ENCODE results near the gene NUP153. TPM values are rescaled to one million over a fixed set of nuclear protein-coding genes. Genes with fewer than 3 reads are reported as not detected.

The NUP153 gene
- total and polyA plus RNA-seq, 12 donors: 5.3 to 30.5 (median 25.4) TPM

DNA sequence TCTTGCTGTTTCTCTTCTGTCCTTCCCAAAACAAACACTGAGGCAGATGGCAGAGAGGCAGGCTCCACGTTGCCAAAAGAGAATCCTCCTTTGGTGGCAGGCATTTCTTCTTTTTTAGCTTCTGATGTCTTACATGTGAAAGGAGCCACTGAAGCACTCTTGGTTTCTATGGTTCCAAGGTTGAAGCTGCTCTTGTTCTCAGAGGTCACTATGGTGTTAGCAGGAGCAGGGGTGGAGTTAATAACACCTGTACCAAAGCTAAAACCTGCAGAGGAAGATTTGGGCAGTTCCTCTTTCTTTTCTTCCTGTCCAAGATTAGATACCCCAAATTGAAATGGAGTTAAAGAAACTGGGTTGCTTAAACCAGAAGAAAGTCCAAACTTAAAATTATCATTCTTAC lies 77.9 kb downstream of the NUP153 start:
- H3K4me3 ChIP-seq: no peak overlapping the region
- H3K4me1 ChIP-seq: peaks cover 0 to 51% (median 23%) of the 10 kb centered on the region in 9 donors
- TF ChIP-seq, protein P1, sequence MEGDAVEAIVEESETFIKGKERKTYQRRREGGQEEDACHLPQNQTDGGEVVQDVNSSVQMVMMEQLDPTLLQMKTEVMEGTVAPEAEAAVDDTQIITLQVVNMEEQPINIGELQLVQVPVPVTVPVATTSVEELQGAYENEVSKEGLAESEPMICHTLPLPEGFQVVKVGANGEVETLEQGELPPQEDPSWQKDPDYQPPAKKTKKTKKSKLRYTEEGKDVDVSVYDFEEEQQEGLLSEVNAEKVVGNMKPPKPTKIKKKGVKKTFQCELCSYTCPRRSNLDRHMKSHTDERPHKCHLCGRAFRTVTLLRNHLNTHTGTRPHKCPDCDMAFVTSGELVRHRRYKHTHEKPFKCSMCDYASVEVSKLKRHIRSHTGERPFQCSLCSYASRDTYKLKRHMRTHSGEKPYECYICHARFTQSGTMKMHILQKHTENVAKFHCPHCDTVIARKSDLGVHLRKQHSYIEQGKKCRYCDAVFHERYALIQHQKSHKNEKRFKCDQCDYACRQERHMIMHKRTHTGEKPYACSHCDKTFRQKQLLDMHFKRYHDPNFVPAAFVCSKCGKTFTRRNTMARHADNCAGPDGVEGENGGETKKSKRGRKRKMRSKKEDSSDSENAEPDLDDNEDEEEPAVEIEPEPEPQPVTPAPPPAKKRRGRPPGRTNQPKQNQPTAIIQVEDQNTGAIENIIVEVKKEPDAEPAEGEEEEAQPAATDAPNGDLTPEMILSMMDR (IDR thresholded peaks at IDR 0.05): no peak
- WGBS, 2 donors: 58 to 67% methylated on average over 1 of the region's 1 CpG
- H3K36me3 ChIP-seq: peaks cover 0 to 96% (median 23%) of the 10 kb centered on the region in 9 donors
- no peak overlapping the region for H3K27ac ChIP-seq
- no peaks in the 10 kb centered on the region for H3K27me3 ChIP-seq
- intact Hi-C loops (cut with DNase I): no loop called here
- no peaks in the 10 kb centered on the region for H3K9me3 ChIP-seq
- DNase-seq: no peak
- ATAC-seq: no peak

DNA sequence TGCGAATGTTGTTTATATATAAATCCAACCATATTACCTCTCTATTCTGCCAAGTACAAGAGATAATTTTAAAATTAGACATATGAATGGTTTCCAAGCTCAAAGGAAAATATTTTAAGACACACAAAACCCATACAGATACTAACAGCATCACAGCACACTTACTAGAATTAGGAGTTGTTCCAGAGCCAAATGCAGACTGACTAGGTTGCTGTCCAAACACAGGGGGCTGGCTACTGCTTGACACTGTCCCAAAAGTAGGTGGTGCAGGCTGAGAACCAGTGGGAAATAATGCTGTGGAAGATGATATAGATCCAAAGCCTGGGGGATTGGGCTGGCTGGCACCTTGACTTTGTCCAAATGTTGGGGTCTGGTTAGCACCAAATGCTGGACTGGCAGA lies 82.3 kb downstream of the NUP153 start:
- peaks cover 0 to 31% (median 12%) of the 10 kb centered on the region in 9 donors for H3K4me1 ChIP-seq
- intact Hi-C loops (cut with DNase I): loop anchor here in 1 of 10 donors (5.0 kb wide), 1 partner anchor 78 kb away; no protein-coding TSS in a partner anchor
- no peaks in the 10 kb centered on the region for H3K9me3 ChIP-seq
- peaks cover 0 to 98% (median 26%) of the 10 kb centered on the region in 9 donors for H3K36me3 ChIP-seq
- peak in 7 of 8 donors; percentile 55 to 88 (median 73) for ATAC-seq
- H3K27me3 ChIP-seq: no peaks in the 10 kb centered on the region
- no peak for DNase-seq
- peak overlapping the region in 4 of 10 donors; percentile 10 to 31 (median 30) for H3K27ac ChIP-seq
- TF ChIP-seq, protein P1 (IDR thresholded peaks at IDR 0.05): no peak
- WGBS, 2 donors: 40 to 74% methylated on average over 1 of the region's 1 CpG
- no peak overlapping the region for H3K4me3 ChIP-seq

DNA sequence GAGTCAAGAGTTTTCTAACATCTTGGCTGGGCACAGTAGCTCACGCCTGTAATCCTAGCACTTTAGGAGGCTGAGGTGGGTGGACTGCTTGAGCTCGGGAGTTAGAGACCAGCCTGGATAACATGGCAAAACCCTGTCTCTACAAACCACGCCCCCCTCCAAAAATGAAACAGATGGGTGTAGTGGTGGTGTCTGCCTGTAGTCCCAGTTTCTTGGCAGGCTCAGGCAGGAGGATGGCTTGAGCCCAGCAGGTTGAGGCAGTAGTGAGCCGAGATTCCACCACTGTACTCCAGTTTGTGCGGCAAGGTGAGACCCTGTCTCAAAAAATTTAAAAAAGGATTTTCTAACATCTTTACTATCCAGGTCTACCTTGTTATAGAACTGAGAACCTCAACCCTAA lies 84.6 kb downstream of the NUP153 start:
- H3K4me1 ChIP-seq: peaks cover 0 to 18% (median 4%) of the 10 kb centered on the region in 9 donors
- TF ChIP-seq, protein P1 (IDR thresholded peaks at IDR 0.05): no peak
- DNase-seq (peak in 1 of 2 donors; percentile 24), ATAC-seq (peak in 7 of 8 donors; percentile 39 to 77 (median 59))
- no peak overlapping the region for H3K4me3 ChIP-seq
- no peaks in the 10 kb centered on the region for H3K9me3 ChIP-seq
- peak overlapping the region in 1 of 10 donors; percentile 16 for H3K27ac ChIP-seq
- peaks cover 0 to 98% (median 24%) of the 10 kb centered on the region in 9 donors for H3K36me3 ChIP-seq
- H3K27me3 ChIP-seq: no peaks in the 10 kb centered on the region
- intact Hi-C loops (cut with DNase I): loop anchor here in 1 of 10 donors (5.0 kb wide), 1 partner anchor 80 kb away; no protein-coding TSS in a partner anchor
- WGBS, 2 donors: 77 to 78% methylated on average over 5 of the region's 5 CpGs

DNA sequence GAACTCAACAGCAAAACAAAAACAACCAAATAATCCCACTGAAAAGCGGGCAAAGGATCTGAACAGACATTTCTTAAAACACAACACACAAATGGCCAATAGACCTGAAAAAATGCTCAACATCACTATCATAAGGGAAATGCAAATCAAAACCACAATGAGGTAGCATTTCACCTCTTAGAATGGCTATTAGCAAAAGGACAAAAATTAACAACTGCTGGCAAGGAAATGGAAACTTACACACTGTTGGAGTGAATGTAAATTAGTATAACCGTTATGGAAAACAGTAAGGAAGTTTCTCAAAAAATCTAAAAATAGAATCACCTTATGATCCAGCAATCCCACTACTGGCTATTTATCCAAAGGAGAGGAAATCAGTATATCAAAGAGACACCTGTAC lies 85.7 kb downstream of the NUP153 start:
- no peak overlapping the region for H3K27ac ChIP-seq
- no peaks in the 10 kb centered on the region for H3K9me3 ChIP-seq
- H3K4me3 ChIP-seq: no peak overlapping the region
- 63 to 66% methylated on average over 2 of the region's 2 CpGs for WGBS, 2 donors
- ATAC-seq: no peak
- intact Hi-C loops (cut with DNase I): loop anchor here in 1 of 10 donors (5.0 kb wide), 1 partner anchor 81 kb away; no protein-coding TSS in a partner anchor
- no peaks in the 10 kb centered on the region for H3K27me3 ChIP-seq
- H3K36me3 ChIP-seq: peaks cover 0 to 98% (median 23%) of the 10 kb centered on the region in 9 donors
- peaks cover 0 to 19% (median 4%) of the 10 kb centered on the region in 9 donors for H3K4me1 ChIP-seq
- TF ChIP-seq, protein P1 (IDR thresholded peaks at IDR 0.05): no peak
- no peak for DNase-seq
